Breast epithelium (tissue), 3 donors: ENCODE results near the gene MARVELD3.

Source experiments
- CTCF ChIP-seq, 3 donors: fragments of 450-650 bp; IDR thresholded peaks; one replicate each; pipeline ENCODE4 v1.5.1; 2016 to 2017; ENCODE audit warnings: antibody characterized with exemption in 3 of 3, mild to moderate bottlenecking in 3 of 3, moderate library complexity in 3 of 3
- POLR2A ChIP-seq: fragments of 450-650 bp; IDR thresholded peaks from one replicate; pipeline ENCODE4 v1.6.1; 2016; ENCODE audit warnings: antibody characterized with exemption, mild to moderate bottlenecking, moderate library complexity
- POLR2AphosphoS5 ChIP-seq, 3 donors: sonication (generic); formaldehyde crosslinking; IDR thresholded peaks; one replicate each; pipeline ENCODE4 v1.6.1; 2017; ENCODE audit warnings: antibody characterized with exemption in 3 of 3

GRCh38 chr16:71622088-71622487, 3.9 kb upstream of the MARVELD3 start:
- TF ChIP-seq CTCF (IDR thresholded peaks at IDR 0.05) (no peak), POLR2A (no peak), POLR2AphosphoS5 (IDR thresholded peaks at IDR 0.05) (no peak)
